Activated T-cell treated with anti-CD3 and anti-CD28 coated beads, Interleukin-2, amount 50 U/mL, for 1 hour (primary cell): Measurements from ENCODE around the gene TRAF1.

Experiments used
- DNase-seq: peaks from one replicate; pipeline ENCODE4 v3.0.0-alpha.2; 2020

The TRAF1 gene

DNA sequence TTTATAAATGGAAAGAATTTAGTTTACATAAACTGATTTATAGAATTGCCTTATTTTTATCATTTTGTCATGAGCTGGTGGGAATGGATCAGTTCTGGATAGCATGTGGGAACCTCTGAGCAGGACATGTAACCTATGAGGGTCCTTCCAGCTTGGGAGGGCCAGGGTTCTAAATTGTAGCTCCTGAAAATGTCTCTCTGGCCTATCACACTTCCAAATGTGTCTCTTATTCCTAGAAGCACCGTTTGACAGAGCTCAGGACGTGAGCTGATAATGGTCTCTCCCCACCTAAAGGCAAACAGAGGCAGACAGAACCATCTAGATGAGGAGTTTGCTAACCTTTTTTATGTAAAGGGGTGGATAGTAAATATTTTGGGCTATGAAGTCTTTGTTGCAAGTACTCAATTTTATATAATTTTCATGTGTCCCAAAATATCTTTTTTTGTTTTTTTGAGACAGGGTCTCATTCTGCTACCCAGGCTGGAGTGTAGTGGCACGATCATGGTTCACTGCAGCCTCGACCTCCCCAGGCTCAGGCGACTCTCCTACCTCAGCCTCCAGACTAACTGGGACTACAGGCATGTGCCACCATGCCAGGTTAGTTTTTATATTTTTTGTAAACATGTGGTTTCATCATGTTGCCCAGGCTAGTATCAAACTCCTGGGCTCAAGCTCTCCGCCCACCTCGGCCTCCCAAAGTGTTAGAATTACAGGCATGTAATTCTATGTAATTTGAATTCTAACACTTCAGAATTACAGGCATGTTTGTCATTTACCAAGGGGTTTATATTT lies 4.0 kb downstream of the TRAF1 start:
- DNase-seq, result no peak

DNA sequence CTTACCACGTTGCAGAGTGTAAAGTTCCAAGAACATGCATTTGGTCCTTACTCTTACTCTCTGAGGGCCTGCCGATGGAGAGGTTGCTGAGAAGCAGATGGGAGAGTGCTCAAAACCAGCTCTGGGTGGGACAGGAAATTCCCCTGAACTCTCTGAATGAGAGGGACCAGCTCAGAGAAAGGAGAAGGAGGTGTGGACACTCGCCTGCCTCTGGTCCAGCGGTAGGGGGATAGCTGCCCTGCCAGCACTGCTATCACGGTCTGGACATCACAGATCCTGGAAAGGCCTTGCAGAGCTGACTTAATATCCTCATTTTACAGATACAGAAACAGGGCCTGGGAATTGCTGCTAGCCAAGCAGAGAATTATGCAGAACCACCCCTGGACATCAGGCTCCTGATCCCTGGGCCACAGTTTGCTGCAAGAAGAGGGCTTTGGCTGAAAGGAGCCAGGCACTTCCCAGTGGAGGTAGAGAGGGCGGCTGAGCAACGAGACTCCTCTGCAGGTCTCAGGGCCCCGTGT lies 4.9 kb downstream of the TRAF1 start:
- DNase-seq, result no peak

DNA sequence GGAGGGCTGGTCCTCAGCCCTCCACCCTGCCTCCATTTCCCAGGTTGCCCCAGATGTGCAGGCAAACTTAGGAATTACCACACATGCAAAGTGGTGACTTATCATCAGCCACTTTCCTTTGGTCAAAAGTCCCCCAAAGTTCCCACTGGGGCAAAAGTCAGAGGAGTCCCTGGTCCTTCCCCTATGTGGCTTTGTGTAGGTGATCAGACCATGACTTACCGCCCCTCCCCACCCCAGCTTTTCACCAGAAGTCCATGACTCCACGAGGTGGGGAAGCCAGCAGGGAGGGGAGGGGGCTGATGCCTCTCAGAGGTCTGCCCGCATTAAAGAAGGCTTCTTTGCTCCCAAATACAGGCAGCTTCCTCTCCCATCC lies 5.8 kb downstream of the TRAF1 start:
- no peak for DNase-seq

GRCh38 chr9:120919843-120920805 lies 6.5 kb downstream of the TRAF1 start:
- DNase-seq, result no peak

DNA sequence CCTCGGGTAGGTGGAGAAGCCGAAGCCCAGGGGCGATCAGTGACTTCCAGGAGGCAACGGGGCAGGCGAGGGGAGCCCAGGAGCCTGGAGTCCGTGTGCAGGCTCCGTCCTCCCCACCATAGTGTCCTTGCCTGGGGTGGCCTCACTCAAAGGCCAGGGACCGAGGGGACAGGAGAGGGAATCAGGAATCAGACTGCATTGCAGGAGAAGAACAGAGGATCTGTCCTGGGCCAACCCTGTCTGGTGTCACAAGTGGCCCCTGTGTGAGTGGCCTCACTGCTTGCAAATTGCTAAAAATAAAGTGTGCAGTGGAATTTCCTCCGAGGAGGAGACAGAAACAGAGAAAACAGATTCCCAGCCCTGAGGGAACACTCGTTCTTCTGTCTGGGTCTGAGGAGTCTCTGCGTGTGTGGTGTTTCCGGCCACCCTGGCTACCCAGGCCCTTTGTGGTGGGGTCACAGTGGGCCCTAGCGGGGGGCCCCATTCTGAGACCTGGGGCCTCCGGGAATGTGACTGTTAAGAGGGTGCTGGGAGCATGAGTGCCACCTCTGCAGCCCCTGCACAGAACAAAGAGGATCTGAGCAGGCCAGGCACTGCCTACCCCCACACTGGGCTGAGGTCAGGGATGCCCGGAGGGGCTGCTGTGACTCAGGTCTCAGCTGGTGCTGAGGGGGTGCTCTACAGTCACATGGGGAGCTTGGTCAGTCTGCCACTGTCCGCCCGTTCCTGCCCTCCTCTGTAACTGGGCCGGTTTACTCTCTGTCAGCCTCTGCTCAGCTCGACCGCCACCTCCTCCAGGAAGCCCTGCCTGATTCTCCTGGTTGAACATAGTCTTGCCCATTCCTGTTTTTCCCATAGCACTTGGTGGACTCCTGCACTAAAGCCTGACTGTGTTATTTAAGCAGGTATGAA lies 7.4 kb downstream of the TRAF1 start:
- DNase-seq, result no peak

- DNase-seq, result no peak
These were observed 8.4 kb downstream of the TRAF1 start for GRCh38 chr9:120917929-120918762.

- DNase-seq, result no peak
These were observed 9.4 kb downstream of the TRAF1 start for GRCh38 chr9:120916991-120917880.

- DNase-seq, result no peak
These were observed 10.0 kb downstream of the TRAF1 start for GRCh38 chr9:120916588-120916987.

DNA sequence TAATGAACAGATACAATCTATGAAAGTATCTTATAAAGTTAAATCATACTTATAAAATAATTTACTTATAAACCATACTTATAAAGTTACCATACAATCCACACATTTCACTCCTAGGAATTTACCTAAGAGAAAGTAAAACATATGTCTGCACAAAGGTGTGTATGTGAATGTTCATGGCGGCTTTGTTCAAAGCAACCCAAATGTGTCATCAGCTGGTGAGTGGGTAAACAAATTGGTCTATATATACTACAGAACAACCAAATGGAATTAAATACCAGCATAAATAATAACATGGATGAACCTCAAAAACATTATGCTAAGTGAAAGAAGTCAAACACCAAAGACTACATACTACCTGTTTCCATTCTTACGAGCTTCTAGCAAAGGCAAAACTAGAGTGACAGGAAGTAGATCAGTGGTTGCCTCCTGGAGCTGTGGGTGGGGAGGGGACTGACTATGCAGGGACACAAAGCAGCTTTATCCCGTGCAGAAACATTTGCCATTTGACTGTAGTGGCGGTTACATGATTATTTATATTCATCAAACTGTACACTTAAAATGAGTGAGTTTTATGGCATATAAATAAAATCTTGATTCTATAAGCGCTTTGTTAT lies 10.6 kb downstream of the TRAF1 start:
- DNase-seq, result no peak

DNA sequence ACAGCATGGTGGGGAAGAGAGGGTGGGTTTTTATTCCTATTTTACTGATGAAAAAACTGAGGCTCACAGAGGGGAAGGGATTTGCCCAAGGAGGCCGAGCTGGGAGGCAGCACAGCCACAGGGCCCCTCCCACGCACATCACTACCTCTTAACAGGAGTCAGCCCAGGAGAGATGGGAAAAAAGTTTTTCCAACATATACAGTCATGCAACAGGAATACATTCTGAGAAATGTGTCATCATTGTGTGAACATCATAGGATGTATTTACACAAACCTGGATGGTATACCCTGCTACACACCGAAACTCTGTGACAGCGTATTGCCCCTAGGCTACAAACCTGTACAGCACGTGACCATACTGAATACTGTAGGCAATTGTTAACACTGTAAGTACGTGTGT lies 11.6 kb downstream of the TRAF1 start:
- DNase-seq, result peak; percentile 16

- peak; percentile 29 for DNase-seq
These were observed 12.2 kb downstream of the TRAF1 start for GRCh38 chr9:120914396-120914795.

GRCh38 chr9:120913647-120914264 lies 12.8 kb downstream of the TRAF1 start:
- DNase-seq, result no peak

GRCh38 chr9:120912958-120913646 lies 13.5 kb downstream of the TRAF1 start:
- DNase-seq, result no peak

DNA sequence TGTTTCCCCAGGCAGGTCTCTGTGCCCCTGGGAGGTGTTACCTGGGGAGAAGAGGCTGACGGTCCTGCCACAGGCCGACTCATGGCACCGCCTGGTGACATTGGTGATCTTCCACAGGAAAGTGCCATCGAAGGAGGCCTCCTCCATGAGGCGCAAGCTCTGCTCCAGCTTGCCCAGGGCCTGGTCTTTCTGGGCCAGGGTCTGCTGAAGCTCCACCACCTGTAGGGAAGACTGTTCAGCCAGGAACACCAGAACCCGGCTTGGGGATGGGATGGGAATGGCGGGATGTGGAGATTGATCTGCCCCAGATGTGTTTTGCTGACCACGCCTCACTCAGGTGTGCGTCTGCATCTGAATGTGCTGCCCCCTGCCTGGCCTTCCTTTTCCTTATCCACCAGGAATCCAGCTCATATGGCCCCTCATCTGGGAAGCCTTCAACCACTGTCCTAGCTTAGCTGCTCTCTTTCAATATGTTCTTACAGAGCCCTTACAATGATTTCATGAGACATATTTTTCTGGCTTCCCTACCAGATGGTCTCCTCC lies 15.2 kb downstream of the TRAF1 start:
- DNase-seq, result no peak

DNA sequence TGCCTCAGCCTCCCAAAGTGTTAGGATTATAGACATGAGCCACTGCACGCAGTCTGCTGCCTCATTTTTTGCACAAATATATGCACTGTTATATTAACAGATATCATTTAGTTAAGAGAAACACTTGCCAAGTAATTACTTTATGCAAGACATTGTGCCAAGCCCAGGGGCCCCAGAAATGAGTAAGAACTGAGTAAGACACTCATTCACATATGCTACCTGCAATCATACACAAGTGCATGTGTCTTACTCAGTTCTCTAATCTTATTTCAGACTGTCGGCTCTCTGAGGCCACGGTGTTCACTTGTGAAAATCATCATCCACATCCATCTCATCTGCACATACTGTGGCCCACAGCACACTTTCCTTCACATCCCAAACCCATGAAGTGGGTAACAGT lies 16.0 kb downstream of the TRAF1 start:
- no peak for DNase-seq

DNA sequence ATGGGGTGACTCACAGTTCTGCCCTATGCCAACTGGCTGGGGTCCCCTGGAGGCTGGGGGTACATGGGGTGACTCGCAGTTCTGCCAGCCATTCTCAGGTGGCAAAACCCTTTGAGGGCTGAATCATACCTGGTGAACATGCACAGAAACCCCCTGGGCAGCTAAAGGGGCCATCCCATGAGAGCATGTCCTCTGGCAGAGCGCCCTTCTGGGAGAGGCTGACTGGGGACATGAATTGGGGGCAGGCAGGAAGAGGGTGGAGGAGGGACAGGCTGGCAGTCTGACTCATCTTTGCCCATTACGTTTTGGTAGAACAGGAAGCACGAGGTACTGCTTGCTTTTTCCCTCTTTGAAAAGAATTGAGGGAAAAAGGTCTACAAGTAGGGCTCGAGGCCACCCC lies 16.7 kb downstream of the TRAF1 start:
- DNase-seq, result peak; percentile 71

- no peak for DNase-seq
These were observed 21.1 kb downstream of the TRAF1 start for GRCh38 chr9:120905315-120906164.

GRCh38 chr9:120904978-120905301 lies 21.7 kb downstream of the TRAF1 start:
- DNase-seq, result no peak
